HG03095 (cell line): ENCODE data around the gene NF1.

Source experiments
- ATAC-seq: cut with Tn5 transposase; IDR thresholded peaks from one replicate; pipeline ENCODE4 v1.9.1; 2021; ENCODE audit warnings: moderate library complexity; ENCODE audit not compliant: unreplicated experiment

Gene NF1

GRCh38 chr17:31422443-31422842, 327.7 kb downstream of the NF1 start:
- no peak for ATAC-seq

DNA sequence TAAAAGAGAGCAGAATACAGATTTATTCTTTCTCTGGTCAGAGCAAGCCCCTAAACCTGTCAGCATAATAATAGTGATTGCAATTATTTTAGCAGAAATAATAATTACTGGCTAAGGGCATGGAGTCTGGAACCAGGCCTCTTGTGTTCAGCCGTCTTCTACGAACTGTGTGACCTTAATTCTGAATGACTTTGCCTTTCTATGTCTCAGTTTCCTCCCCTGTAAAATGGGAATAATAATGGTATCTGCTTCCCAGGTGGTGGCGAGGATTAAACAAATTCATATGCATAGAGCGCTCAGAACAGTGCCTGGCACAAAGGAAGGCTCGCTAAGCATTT, 330.1 kb downstream of the NF1 start:
- ATAC-seq: no peak

- no peak for ATAC-seq
Measured at GRCh38 chr17:31425282-31426040, 330.7 kb downstream of the NF1 start.
